Neural progenitor cell (in vitro differentiated cells): ENCODE results near the gene SYNJ2. TPM values are rescaled to one million over a fixed set of nuclear protein-coding genes. Genes with fewer than 3 reads are reported as not detected.

ENCODE experiments used
- DNase-seq: peaks from one replicate; pipeline ENCODE4 v3.0.0-alpha.2; 2016; ENCODE audit warnings: low spot score
- H2AFZ ChIP-seq: fragments of 200-600 bp; sonication (generic); replicated peaks from 2 replicates; pipeline ENCODE4 v1.6.1; 2016; ENCODE audit warnings: antibody characterized with exemption
- H3F3A ChIP-seq: fragments of 200-600 bp; sonication (generic); 2 replicates; pipeline ENCODE4 v1.6.1; 2016; ENCODE audit warnings: antibody characterized with exemption, low read depth
- H3K27ac ChIP-seq: fragments of 200-600 bp; sonication (generic); 2 replicates; pipeline ENCODE4 v1.5.1; 2016; ENCODE audit warnings: mild to moderate bottlenecking
- H3K27me3 ChIP-seq: fragments of 200-600 bp; sonication (generic); 2 replicates; pipeline ENCODE4 v1.6.1; 2016; ENCODE audit warnings: mild to moderate bottlenecking, moderate library complexity
- H3K36me3 ChIP-seq: fragments of 200-600 bp; sonication (generic); 2 replicates; pipeline ENCODE4 v1.5.1; 2016
- H3K4me1 ChIP-seq: fragments of 200-600 bp; sonication (generic); 2 replicates; pipeline ENCODE4 v1.6.1; 2016; ENCODE audit warnings: mixed run types
- H3K4me2 ChIP-seq: fragments of 200-600 bp; sonication (generic); 2 replicates; pipeline ENCODE4 v1.6.1; 2016
- H3K4me3 ChIP-seq: fragments of 200-600 bp; sonication (generic); 2 replicates; pipeline ENCODE4 v1.5.1; 2016
- H3K79me2 ChIP-seq: fragments of 200-600 bp; sonication (generic); 2 replicates; pipeline ENCODE4 v1.6.1; 2016; ENCODE audit warnings: low read depth
- H3K9ac ChIP-seq: fragments of 200-600 bp; sonication (generic); 2 replicates; pipeline ENCODE4 v1.6.1; 2016
- H3K9me3 ChIP-seq: fragments of 200-600 bp; sonication (generic); 2 replicates; pipeline ENCODE4 v1.5.1; 2016; ENCODE audit warnings: low read depth
- H4K20me1 ChIP-seq: fragments of 200-600 bp; sonication (generic); 2 replicates; pipeline ENCODE4 v1.6.1; 2016; ENCODE audit warnings: low read depth
- H3K27ac Mint-ChIP-seq: 3 replicates; pipeline ENCODE4 v1.8.0; 2021; ENCODE audit warnings: mixed read lengths
- H3K27me3 Mint-ChIP-seq: 2 replicates; pipeline ENCODE4 v1.8.0; 2022; ENCODE audit warnings: low read depth, mild to moderate bottlenecking, inconsistent platforms, moderate library complexity, mixed read lengths; ENCODE audit not compliant: insufficient read depth
- H3K36me3 Mint-ChIP-seq: 3 replicates; pipeline ENCODE4 v1.8.0; 2021; ENCODE audit warnings: mixed read lengths
- H3K4me1 Mint-ChIP-seq: 3 replicates; pipeline ENCODE4 v1.8.0; 2021; ENCODE audit warnings: mixed read lengths
- H3K4me3 Mint-ChIP-seq: 3 replicates; pipeline ENCODE4 v1.8.0; 2021; ENCODE audit warnings: mild to moderate bottlenecking, moderate library complexity, mixed read lengths
- H3K9me3 Mint-ChIP-seq: 3 replicates; pipeline ENCODE4 v1.8.0; 2020; ENCODE audit warnings: mixed read lengths
- CTCF ChIP-seq: fragments of 200-600 bp; sonication (generic); IDR thresholded peaks from 2 replicates; pipeline ENCODE4 v1.5.1; 2017; ENCODE audit warnings: antibody characterized with exemption, mild to moderate bottlenecking
- EZH2 ChIP-seq: fragments of 200-600 bp; sonication (generic); IDR thresholded peaks from 2 replicates; pipeline ENCODE4 v1.6.1; 2017; ENCODE audit warnings: antibody characterized with exemption, mild to moderate bottlenecking, moderate library complexity
- EZH2phosphoT487 ChIP-seq: fragments of 200-600 bp; sonication (generic); IDR thresholded peaks from 2 replicates; pipeline ENCODE4 v1.6.1; 2017; ENCODE audit warnings: antibody characterized with exemption
- total RNA-seq: library from RNA; depleted of rRNA; stranded (reverse); fragments of >200 nt; gene quantifications from 2 replicates; pipeline ENCODE4 v1.2.3, GENCODE V29; 2015; ENCODE audit warnings: low replicate concordance

Gene SYNJ2
- total RNA-seq: 2.5 and 4.8 TPM in 2 replicates

GRCh38 chr6:157981395-157982101, at the start of gene SYNJ2:
SYNJ2 (plus strand) TSS chr6:157981863; CDS start chr6:157981962, 99 bp downstream.
- DNase-seq: peak; percentile 89
- Histone ChIP-seq H3K36me3 (no peaks in the 10 kb centered on the region), H3K27me3 (peaks cover 59% of the 10 kb centered on the region), H3K4me1 (peaks cover 13% of the 10 kb centered on the region), H3K4me3 (peak within 1 kb of the TSS; percentile 69), H3K79me2 (no peaks in the 10 kb centered on the region), H2AFZ (peak within 1 kb of the TSS; percentile 91), H3K9ac (no peak within 1 kb of the TSS), H3K4me2 (peak within 1 kb of the TSS; percentile 89), H3F3A (peaks cover 9% of the 10 kb centered on the region), H3K9me3 (no peaks in the 10 kb centered on the region), H4K20me1 (peaks cover 7% of the 10 kb centered on the region), H3K27ac (no peak within 1 kb of the TSS)
- TF ChIP-seq CTCF (peak; percentile 58), EZH2 (no peak), EZH2phosphoT487 (peak; percentile 60)
- H3K36me3 Mint-ChIP-seq: no peaks in the 10 kb centered on the region
- H3K4me1 Mint-ChIP-seq: peaks cover 19% of the 10 kb centered on the region
- H3K9me3 Mint-ChIP-seq: no peaks in the 10 kb centered on the region
- peak within 1 kb of the TSS; percentile 33 for H3K27ac Mint-ChIP-seq
- H3K27me3 Mint-ChIP-seq: peaks cover 16% of the 10 kb centered on the region
- peak within 1 kb of the TSS; percentile 90 for H3K4me3 Mint-ChIP-seq

GRCh38 chr6:157935786-157936185, 45.9 kb upstream of the SYNJ2 start:
- Mint-ChIP-seq H3K36me3 (peaks cover 24% of the 10 kb centered on the region), H3K9me3 (no peaks in the 10 kb centered on the region), H3K4me3 (no peak overlapping the region), H3K27me3 (peaks cover 4% of the 10 kb centered on the region), H3K27ac (no peak overlapping the region), H3K4me1 (peaks cover 8% of the 10 kb centered on the region)
- Histone ChIP-seq H3K79me2 (no peaks in the 10 kb centered on the region), H3K4me3 (no peak overlapping the region), H3K36me3 (peaks cover 8% of the 10 kb centered on the region), H3K9me3 (no peaks in the 10 kb centered on the region), H2AFZ (no peak overlapping the region), H3K9ac (no peak overlapping the region), H3K4me1 (no peaks in the 10 kb centered on the region), H3F3A (no peaks in the 10 kb centered on the region), H3K27me3 (no peaks in the 10 kb centered on the region), H3K4me2 (no peak overlapping the region), H3K27ac (no peak overlapping the region), H4K20me1 (no peaks in the 10 kb centered on the region)
- DNase-seq: no peak
- TF ChIP-seq EZH2phosphoT487 (no peak), EZH2 (no peak), CTCF (no peak)

GRCh38 chr6:157937318-157937717, 44.3 kb upstream of the SYNJ2 start:
- Histone ChIP-seq H3K9me3 (no peaks in the 10 kb centered on the region), H3K27me3 (no peaks in the 10 kb centered on the region), H3K4me1 (no peaks in the 10 kb centered on the region), H3K36me3 (peaks cover 8% of the 10 kb centered on the region), H3K27ac (no peak overlapping the region), H3K4me2 (no peak overlapping the region), H2AFZ (no peak overlapping the region), H3K9ac (no peak overlapping the region), H3K4me3 (no peak overlapping the region), H3K79me2 (no peaks in the 10 kb centered on the region), H4K20me1 (no peaks in the 10 kb centered on the region), H3F3A (no peaks in the 10 kb centered on the region)
- H3K27me3 Mint-ChIP-seq: peaks cover 4% of the 10 kb centered on the region
- no peak overlapping the region for H3K27ac Mint-ChIP-seq
- no peak overlapping the region for H3K4me3 Mint-ChIP-seq
- peaks cover 23% of the 10 kb centered on the region for H3K36me3 Mint-ChIP-seq
- H3K9me3 Mint-ChIP-seq: no peaks in the 10 kb centered on the region
- DNase-seq: no peak
- peaks cover 8% of the 10 kb centered on the region for H3K4me1 Mint-ChIP-seq
- no peak for TF ChIP-seq EZH2
- TF ChIP-seq CTCF: no peak
- no peak for TF ChIP-seq EZH2phosphoT487
